ENCODE measurements around the gene RCN2. TPM values are rescaled to one million over a fixed set of nuclear protein-coding genes. Genes with fewer than 3 reads are reported as not detected.

RCN2 gene
- total and polyA plus RNA-seq, 2 of the 8 experiments (the other 6 are each of a cell fraction or from before 2014, with no cell fraction given), result 65.6 to 137 TPM

GRCh38 chr15:76973906-76974305, 42.4 kb downstream of the RCN2 start (continued):
- TF ChIP-seq RFX5 (IDR thresholded peaks at IDR 0.05; ENCODE audit: borderline replicate concordance, low read depth, low read length) (no peak), CTBP2 (IDR thresholded peaks at IDR 0.05; ENCODE audit: borderline replicate concordance, insufficient read depth, insufficient read length, low read length) (no peak)

All from H1 (cell line).